Heart left ventricle (tissue), 16 donors: ENCODE results near the gene AFAP1L2. TPM values are rescaled to one million over a fixed set of nuclear protein-coding genes. Genes with fewer than 3 reads are reported as not detected.

Experiments
- ATAC-seq, 4 donors: fragments of 200-7000 bp; cut with Tn5 transposase; one replicate each; pipeline ENCODE4 v1.9.1; 2020 to 2022; ENCODE audit warnings: moderate library complexity in 4 of 4, mild to moderate bottlenecking in 3 of 4, moderate number of reproducible peaks in 1 of 4
- DNase-seq, 5 donors: peaks; one replicate each; pipeline ENCODE4 v3.0.0-alpha.2; 2020
- H3K27ac ChIP-seq, 12 donors: fragments of 200-600 bp; sonication (generic) in 4 of 12; one replicate each; pipeline versions ENCODE4 v1.5.0 to v1.8.0; 2016 to 2022; ENCODE audit warnings: mild to moderate bottlenecking in 2 of 12
- H3K27me3 ChIP-seq, 9 donors: fragments of 200-600 bp; sonication (generic) in 2 of 9; one replicate each; pipeline versions ENCODE4 v1.5.1 to v1.8.0; 2016 to 2022; ENCODE audit warnings: mild to moderate bottlenecking in 3 of 9
- H3K36me3 ChIP-seq, 9 donors: fragments of 200-600 bp; sonication (generic) in 2 of 9; one replicate each; pipeline versions ENCODE4 v1.5.0 to v1.8.0; 2018 to 2022; ENCODE audit warnings: mild to moderate bottlenecking in 2 of 9
- H3K4me1 ChIP-seq, 12 donors: fragments of 200-600 bp; sonication (generic) in 4 of 12; one replicate each; pipeline versions ENCODE4 v1.5.0 to v1.8.0; 2016 to 2022; ENCODE audit warnings: mild to moderate bottlenecking in 3 of 12
- H3K4me3 ChIP-seq, 12 donors: fragments of 200-600 bp; sonication (generic) in 4 of 12; one replicate each; pipeline versions ENCODE4 v1.5.0 to v1.8.0; 2017 to 2022; ENCODE audit warnings: mild to moderate bottlenecking in 9 of 12, moderate library complexity in 4 of 12
- H3K9me3 ChIP-seq, 12 donors: fragments of 200-600 bp; sonication (generic) in 4 of 12; one replicate each; pipeline versions ENCODE4 v1.5.0 to v1.8.0; 2016 to 2022; ENCODE audit warnings: mild to moderate bottlenecking in 1 of 12
- POLR2A ChIP-seq, 2 donors: fragments of 450-650 bp; IDR thresholded peaks; one replicate each; pipeline ENCODE4 v1.6.1; 2017; ENCODE audit warnings: antibody characterized with exemption in 2 of 2, mild to moderate bottlenecking in 2 of 2, moderate library complexity in 2 of 2
- WGBS, 4 donors: extraction: QIAGEN DNeasy Blood & Tissue Kit in 2 of 4; methylation state at CpG; one replicate each; pipeline versions ENCODE4 v1.1.5 to v1.1.7; 2013 to 2018; 5-methylcytosine and 5-hydroxymethylcytosine counted together
- intact Hi-C, 10 donors: fragments of 100-400 bp; cut with DNase I; formaldehyde crosslinking; loops; one replicate each; pipeline versions ENCODE4 v1.11.1 to v1.14.2; 2022
- polyA plus RNA-seq, 2 donors: library from polyadenylated mRNA; stranded (reverse); fragments of 200-250 nt; gene quantifications; one replicate each; pipeline ENCODE4 v1.2.3, GENCODE V29; 2013
- total RNA-seq, 9 donors: library from RNA; depleted of rRNA in 2 of 9; stranded (reverse); fragments of >200 nt in 2 of 9; fragmentation: NEBNext Ultra II Directional in 3 of 9; extraction: Animal tissue kit (Norgen Biotek cat#: 25700) in 3 of 9; gene quantifications; one replicate each; pipeline versions ENCODE4 v1.1.0 to v1.2.4, GENCODE V29; 2016 to 2023
- TF ChIP-seq, protein P1 (sequence below), 12 donors: fragments of 200-600 bp; sonication (generic) in 4 of 12; IDR thresholded peaks; one replicate each; pipeline versions ENCODE4 v1.5.0 to v1.8.0; 2018 to 2022; ENCODE audit warnings: antibody characterized with exemption in 12 of 12, mild to moderate bottlenecking in 5 of 12
- donor health status: ischemic (EF 13 %, LVEDD 7.1; RV severe dilation, severe dysfunction).
- donor health status: healthy with polysubstance abuse.
- donor health status: DM: no; HTN: yes; CAD: no.
- donor health status: DM: no; HTN: no; CAD: no.
- donor health status: ischemic (EF 25% LVEDD 6.9; RV normal size, moderate dysfunction).
- donor health status: ischemic (EF 25% LVEDD 5.7; RV mildly dilated, moderate dysfunction).
- donor health status: healthy.
- donor health status: DM: yes; HTN: yes; CAD: no.
- donor health status: ischemic (EF 35%, LVEDD 5.7; RV mildly dilated, moderate dysfunction).
- donor health status: nonischemic (EF 11% LVEDD 7.7; RV severe dilation, severe dysfunction).
- donor health status: DM: yes; HTN: yes; CAD: no.
- donor health status: PGD.
- donor health status: ischemic (EF 29% LVEDD 5.4; RV normal size, mild dysfunction).
- donor health status: nonischemic (EF 23%, LVEDD 6.1; RV moderate dilation, normal function).

AFAP1L2 gene
- total and polyA plus RNA-seq, 11 donors, result 2.8 to 8.2 (median 4.3) TPM

DNA sequence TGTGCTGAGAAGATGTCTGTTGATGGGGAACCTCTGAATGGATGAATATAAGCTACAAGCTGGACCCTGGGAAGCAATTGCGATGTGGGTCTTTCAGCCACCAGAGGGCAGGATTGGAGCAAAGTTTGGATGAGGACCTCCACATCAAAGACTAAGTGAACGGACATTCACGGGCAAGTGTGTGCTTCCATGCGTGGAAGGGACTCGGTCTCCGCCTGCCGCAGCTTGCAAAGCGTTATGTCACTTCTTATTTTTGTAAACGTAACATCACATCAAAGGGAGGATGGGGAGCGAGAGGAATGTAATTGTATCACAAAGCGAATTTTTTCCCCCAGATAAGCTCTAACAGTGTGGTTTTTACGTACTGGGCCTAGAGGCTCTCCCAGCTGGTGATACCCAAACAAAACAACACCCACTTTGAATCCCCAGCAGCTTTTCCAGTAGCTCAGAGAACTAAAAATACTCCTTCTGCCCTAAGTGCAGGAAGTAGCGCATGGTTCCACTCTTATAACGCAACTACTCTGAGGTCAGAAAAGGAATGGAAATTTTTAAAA lies 100.2 kb downstream of the AFAP1L2 start:
- Histone ChIP-seq H3K9me3 (no peaks in the 10 kb centered on the region), H3K27me3 (no peaks in the 10 kb centered on the region), H3K36me3 (peaks cover 0 to 15% (median 3%) of the 10 kb centered on the region in 9 donors), H3K4me1 (peaks cover 0 to 47% (median 13%) of the 10 kb centered on the region in 12 donors), H3K4me3 (peak overlapping the region in 11 of 12 donors; percentile 11 to 60 (median 46)), H3K27ac (peak overlapping the region in 11 of 12 donors; percentile 8 to 71 (median 52))
- 0 to 1% (median 1%) methylated on average over 14 of the region's 14 CpGs for WGBS, 4 donors
- intact Hi-C loops, result loop anchor here (5.0 to 10.0 kb wide), 17 partner anchors 98 to 521 kb away; partner anchors contain the start of genes AFAP1L2 (in 5 of the 10) and FHIP2A (in 3 of the 10)
- ATAC-seq, result peak; percentile 79 to 89 (median 85)
- TF ChIP-seq, protein P1, sequence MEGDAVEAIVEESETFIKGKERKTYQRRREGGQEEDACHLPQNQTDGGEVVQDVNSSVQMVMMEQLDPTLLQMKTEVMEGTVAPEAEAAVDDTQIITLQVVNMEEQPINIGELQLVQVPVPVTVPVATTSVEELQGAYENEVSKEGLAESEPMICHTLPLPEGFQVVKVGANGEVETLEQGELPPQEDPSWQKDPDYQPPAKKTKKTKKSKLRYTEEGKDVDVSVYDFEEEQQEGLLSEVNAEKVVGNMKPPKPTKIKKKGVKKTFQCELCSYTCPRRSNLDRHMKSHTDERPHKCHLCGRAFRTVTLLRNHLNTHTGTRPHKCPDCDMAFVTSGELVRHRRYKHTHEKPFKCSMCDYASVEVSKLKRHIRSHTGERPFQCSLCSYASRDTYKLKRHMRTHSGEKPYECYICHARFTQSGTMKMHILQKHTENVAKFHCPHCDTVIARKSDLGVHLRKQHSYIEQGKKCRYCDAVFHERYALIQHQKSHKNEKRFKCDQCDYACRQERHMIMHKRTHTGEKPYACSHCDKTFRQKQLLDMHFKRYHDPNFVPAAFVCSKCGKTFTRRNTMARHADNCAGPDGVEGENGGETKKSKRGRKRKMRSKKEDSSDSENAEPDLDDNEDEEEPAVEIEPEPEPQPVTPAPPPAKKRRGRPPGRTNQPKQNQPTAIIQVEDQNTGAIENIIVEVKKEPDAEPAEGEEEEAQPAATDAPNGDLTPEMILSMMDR (IDR thresholded peaks at IDR 0.05), result peak; percentile 56 to 91 (median 79)
- TF ChIP-seq POLR2A (IDR thresholded peaks at IDR 0.05), result no peak
- DNase-seq, result peak in 4 of 5 donors; percentile 82 to 87 (median 85)

DNA sequence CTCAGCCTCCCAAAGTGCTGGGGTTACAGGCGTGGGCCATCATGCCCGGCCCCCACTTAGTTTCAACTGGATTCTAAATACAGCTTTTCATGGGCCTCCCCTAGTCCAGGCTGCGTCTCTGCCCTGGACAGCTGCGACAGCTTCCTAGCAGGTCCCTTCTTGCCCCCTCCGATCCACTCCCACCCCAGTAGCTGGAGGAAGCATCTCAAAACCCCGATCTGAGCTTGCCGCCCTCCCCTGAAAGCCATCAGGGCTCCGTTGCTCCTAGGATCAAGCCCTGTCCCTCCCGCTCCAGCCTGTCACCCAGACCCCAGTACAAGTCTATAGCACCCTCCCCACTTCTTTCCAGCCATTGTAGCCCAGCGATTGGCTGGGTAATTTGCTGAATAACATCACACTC lies 100.7 kb downstream of the AFAP1L2 start:
- Histone ChIP-seq H3K27me3 (no peaks in the 10 kb centered on the region), H3K4me1 (peaks cover 0 to 41% (median 13%) of the 10 kb centered on the region in 12 donors), H3K4me3 (no peak overlapping the region), H3K36me3 (peaks cover 0 to 20% (median 5%) of the 10 kb centered on the region in 9 donors), H3K27ac (peak overlapping the region in 8 of 12 donors; percentile 35 to 71 (median 52)), H3K9me3 (no peaks in the 10 kb centered on the region)
- DNase-seq (no peak), ATAC-seq (peak in 1 of 4 donors; percentile 3)
- 63 to 75% (median 68%) methylated on average over 10 of the region's 10 CpGs for WGBS, 4 donors
- TF ChIP-seq POLR2A (IDR thresholded peaks at IDR 0.05), result no peak
- TF ChIP-seq, protein P1 (IDR thresholded peaks at IDR 0.05), result no peak
- intact Hi-C loops, result loop anchor here (5.0 to 10.0 kb wide), 17 partner anchors 99 to 521 kb away; partner anchors contain the start of genes AFAP1L2 (in 5 of the 10) and FHIP2A (in 3 of the 10)

DNA sequence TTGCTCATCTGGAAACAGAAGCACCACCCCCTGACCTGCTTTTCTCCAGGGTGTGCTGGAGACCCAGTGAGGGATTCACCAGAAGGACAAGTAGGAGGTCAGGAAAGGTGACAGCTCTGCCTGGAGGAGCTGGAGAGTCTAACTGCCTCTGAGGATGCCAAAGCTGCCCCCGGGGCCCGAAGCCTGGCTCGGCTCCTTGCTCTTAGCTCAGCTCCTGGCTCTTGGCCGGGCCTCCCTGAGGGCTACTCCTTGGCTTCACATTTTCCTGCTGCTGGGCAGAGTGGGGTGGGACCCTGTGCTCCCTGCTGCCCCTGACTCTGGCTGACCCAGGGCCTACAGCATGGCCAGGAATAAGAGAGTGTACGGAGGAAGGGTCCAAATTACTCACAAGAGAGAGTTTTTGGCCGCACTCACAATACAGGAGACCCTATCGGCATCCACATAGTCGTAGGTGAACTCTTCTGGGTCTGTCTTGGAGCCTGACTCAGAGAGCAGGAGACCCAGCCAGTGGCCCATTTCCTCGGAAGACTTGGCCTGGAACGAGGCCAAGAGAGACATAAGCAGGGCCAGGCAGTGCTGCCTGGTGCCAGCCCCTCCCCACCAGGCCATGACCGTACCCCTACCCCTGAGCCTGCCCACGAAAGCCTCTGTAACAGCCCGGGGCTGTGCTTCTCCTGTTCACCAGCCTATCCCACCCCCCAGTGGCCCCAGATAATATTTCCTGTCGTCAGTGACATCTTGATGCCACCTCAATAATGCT lies 102.2 kb downstream of the AFAP1L2 start:
- no peaks in the 10 kb centered on the region for H3K27me3 ChIP-seq
- H3K27ac ChIP-seq, result no peak overlapping the region
- H3K4me1 ChIP-seq, result peaks cover 0 to 27% (median 10%) of the 10 kb centered on the region in 12 donors
- peaks cover 0 to 32% (median 12%) of the 10 kb centered on the region in 9 donors for H3K36me3 ChIP-seq
- WGBS, 4 donors, result 60 to 70% (median 61%) methylated on average over 14 of the region's 14 CpGs
- H3K4me3 ChIP-seq, result no peak overlapping the region
- intact Hi-C loops, result loop anchor here (5.0 to 10.0 kb wide), 17 partner anchors 100 to 523 kb away; partner anchors contain the start of genes AFAP1L2 (in 5 of the 10) and FHIP2A (in 3 of the 10)
- DNase-seq, result no peak
- no peaks in the 10 kb centered on the region for H3K9me3 ChIP-seq
- TF ChIP-seq, protein P1 (IDR thresholded peaks at IDR 0.05), result no peak
- TF ChIP-seq POLR2A (IDR thresholded peaks at IDR 0.05), result no peak
- ATAC-seq, result no peak

DNA sequence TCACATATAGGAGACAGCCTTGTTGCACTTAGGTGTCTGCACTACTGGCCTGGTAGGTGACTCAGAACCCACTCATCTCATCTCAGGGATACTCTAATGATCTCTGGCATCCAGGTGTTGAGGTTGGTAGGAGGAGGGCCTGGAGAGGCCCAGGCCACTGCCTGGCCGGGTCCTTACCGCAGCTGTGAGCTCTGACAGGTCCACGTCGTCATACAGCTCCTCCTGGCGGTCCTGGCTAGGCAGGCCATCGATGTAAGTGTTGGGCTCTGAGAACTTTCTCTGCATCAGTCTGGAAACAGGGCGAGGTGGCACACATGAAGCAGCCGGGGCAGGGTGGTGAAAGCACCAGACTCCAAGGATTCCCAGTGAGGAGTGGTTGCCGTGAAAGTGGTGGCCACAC lies 103.1 kb downstream of the AFAP1L2 start:
- TF ChIP-seq, protein P1 (IDR thresholded peaks at IDR 0.05), result no peak
- no peak for TF ChIP-seq POLR2A (IDR thresholded peaks at IDR 0.05)
- H3K36me3 ChIP-seq, result peaks cover 0 to 41% (median 20%) of the 10 kb centered on the region in 9 donors
- intact Hi-C loops, result loop anchor here (5.0 to 10.0 kb wide), 17 partner anchors 101 to 524 kb away; partner anchors contain the start of genes AFAP1L2 (in 5 of the 10) and FHIP2A (in 3 of the 10)
- 95 to 99% (median 96%) methylated on average over 5 to 9 of the region's 9 CpGs for WGBS, 4 donors
- no peak overlapping the region for H3K4me3 ChIP-seq
- H3K27me3 ChIP-seq, result no peaks in the 10 kb centered on the region
- H3K9me3 ChIP-seq, result peaks cover 0 to 7% (median 2%) of the 10 kb centered on the region in 12 donors
- ATAC-seq (no peak), DNase-seq (no peak)
- no peak overlapping the region for H3K27ac ChIP-seq
- H3K4me1 ChIP-seq, result peaks cover 0 to 25% (median 10%) of the 10 kb centered on the region in 12 donors
